Sigmoid colon (tissue), 7 donors: Measurements from ENCODE around the gene ADGB. TPM values are rescaled to one million over a fixed set of nuclear protein-coding genes. Genes with fewer than 3 reads are reported as not detected.

Experiments
- DNase-seq: peaks from one replicate; pipeline ENCODE4 v3.0.0-alpha.2; 2019
- H3K27ac ChIP-seq, 4 donors: fragments of 200-600 bp; sonication (generic); one replicate each; pipeline ENCODE4 v1.5.1; 2016 to 2019; ENCODE audit warnings: mild to moderate bottlenecking in 1 of 4
- H3K27me3 ChIP-seq, 3 donors: fragments of 200-600 bp; sonication (generic); one replicate each; pipeline ENCODE4 v1.5.1; 2019; ENCODE audit warnings: mild to moderate bottlenecking in 1 of 3
- H3K36me3 ChIP-seq, 4 donors: fragments of 200-600 bp; sonication (generic); one replicate each; pipeline ENCODE4 v1.5.1; 2016 to 2019
- H3K4me1 ChIP-seq, 4 donors: fragments of 200-600 bp; sonication (generic); one replicate each; pipeline ENCODE4 v1.5.1; 2017 to 2019
- H3K4me3 ChIP-seq, 4 donors: fragments of 200-600 bp; sonication (generic); one replicate each; pipeline ENCODE4 v1.5.1; 2017 to 2019; ENCODE audit warnings: mild to moderate bottlenecking in 2 of 4, moderate library complexity in 1 of 4
- H3K9me3 ChIP-seq, 4 donors: fragments of 200-600 bp in 3 of 4; sonication (generic) in 3 of 4; one replicate each; pipeline versions ENCODE4 v1.5.1 to v1.6.1; 2013 to 2019
- EP300 ChIP-seq, 4 donors: sonication (generic); formaldehyde crosslinking; IDR thresholded peaks; one replicate each; pipeline ENCODE4 v1.6.1; 2017; ENCODE audit warnings: antibody characterized with exemption in 4 of 4
- POLR2A ChIP-seq, 2 donors: fragments of 450-650 bp; IDR thresholded peaks; one replicate each; pipeline ENCODE4 v1.6.1; 2016; ENCODE audit warnings: antibody characterized with exemption in 2 of 2, mild to moderate bottlenecking in 2 of 2, moderate library complexity in 2 of 2
- POLR2AphosphoS5 ChIP-seq, 4 donors: sonication (generic); formaldehyde crosslinking; IDR thresholded peaks; one replicate each; pipeline ENCODE4 v1.6.1; 2017; ENCODE audit warnings: antibody characterized with exemption in 4 of 4
- WGBS, 2 donors: extraction: QIAGEN DNeasy Blood & Tissue Kit; methylation state at CpG; one replicate each; pipeline ENCODE4 v1.1.7; 2013; 5-methylcytosine and 5-hydroxymethylcytosine counted together
- intact Hi-C: fragments of 100-400 bp; cut with DNase I; formaldehyde crosslinking; loops from one replicate; pipeline ENCODE4 v1.15.1; 2023
- polyA plus RNA-seq, 3 donors: library from polyadenylated mRNA; stranded (reverse); fragments of 200-250 nt; gene quantifications; one replicate each; pipeline ENCODE4 v1.2.3, GENCODE V29; 2013
- total RNA-seq, 4 donors: library from RNA; depleted of rRNA; stranded (reverse); fragments of >200 nt; gene quantifications; one replicate each; pipeline ENCODE4 v1.1.0, GENCODE V29; 2016
- TF ChIP-seq, protein P1 (sequence below), 4 experiments: fragments of 450-650 bp in 3 of 4; fragments of 200-600 bp in 1 of 4; IDR thresholded peaks; one replicate each; pipeline ENCODE4 v1.5.1; 2016 to 2019; ENCODE audit warnings: antibody characterized with exemption in 4 of 4, mild to moderate bottlenecking in 3 of 4, moderate library complexity in 2 of 4
- donor health status: healthy with polysubstance abuse.
- donor health status: Bipolar disorder and iron deficiency.
- donor health status: healthy.

The ADGB gene
- total and polyA plus RNA-seq, 7 donors: 0.13 to 0.55 TPM; not detected in 5

DNA sequence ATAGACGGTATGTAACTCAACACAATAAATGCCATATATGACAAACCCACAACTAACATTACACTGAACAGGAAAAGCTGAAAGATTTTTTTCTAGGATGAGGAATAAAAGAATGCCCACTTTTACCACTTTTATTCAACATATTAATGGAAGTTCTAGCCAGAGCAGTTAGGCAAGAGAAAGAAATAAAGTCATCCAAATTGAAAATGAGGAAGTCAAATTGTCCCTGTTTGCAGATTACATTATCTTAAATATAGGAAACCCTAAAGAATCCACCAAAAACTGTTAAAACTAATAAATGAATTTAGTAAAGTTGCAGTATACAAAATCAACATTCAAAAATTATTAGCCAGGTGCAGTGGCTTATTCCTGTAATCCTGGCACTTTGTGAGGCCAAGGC is 24.6 kb upstream of the ADGB start:
- H3K4me3 ChIP-seq: no peak overlapping the region
- H3K9me3 ChIP-seq: peaks cover 0 to 8% (median 2%) of the 10 kb centered on the region in 4 donors
- WGBS, 2 donors: 92 to 97% methylated on average over 1 of the region's 1 CpG
- TF ChIP-seq, protein P1, sequence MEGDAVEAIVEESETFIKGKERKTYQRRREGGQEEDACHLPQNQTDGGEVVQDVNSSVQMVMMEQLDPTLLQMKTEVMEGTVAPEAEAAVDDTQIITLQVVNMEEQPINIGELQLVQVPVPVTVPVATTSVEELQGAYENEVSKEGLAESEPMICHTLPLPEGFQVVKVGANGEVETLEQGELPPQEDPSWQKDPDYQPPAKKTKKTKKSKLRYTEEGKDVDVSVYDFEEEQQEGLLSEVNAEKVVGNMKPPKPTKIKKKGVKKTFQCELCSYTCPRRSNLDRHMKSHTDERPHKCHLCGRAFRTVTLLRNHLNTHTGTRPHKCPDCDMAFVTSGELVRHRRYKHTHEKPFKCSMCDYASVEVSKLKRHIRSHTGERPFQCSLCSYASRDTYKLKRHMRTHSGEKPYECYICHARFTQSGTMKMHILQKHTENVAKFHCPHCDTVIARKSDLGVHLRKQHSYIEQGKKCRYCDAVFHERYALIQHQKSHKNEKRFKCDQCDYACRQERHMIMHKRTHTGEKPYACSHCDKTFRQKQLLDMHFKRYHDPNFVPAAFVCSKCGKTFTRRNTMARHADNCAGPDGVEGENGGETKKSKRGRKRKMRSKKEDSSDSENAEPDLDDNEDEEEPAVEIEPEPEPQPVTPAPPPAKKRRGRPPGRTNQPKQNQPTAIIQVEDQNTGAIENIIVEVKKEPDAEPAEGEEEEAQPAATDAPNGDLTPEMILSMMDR (IDR thresholded peaks at IDR 0.05): no peak
- no peak for TF ChIP-seq POLR2A (IDR thresholded peaks at IDR 0.05)
- no peak for TF ChIP-seq EP300 (IDR thresholded peaks at IDR 0.05)
- TF ChIP-seq POLR2AphosphoS5 (IDR thresholded peaks at IDR 0.05): no peak
- H3K27me3 ChIP-seq: no peaks in the 10 kb centered on the region
- intact Hi-C loops: no loop called here
- no peak for DNase-seq
- no peaks in the 10 kb centered on the region for H3K4me1 ChIP-seq
- no peaks in the 10 kb centered on the region for H3K36me3 ChIP-seq
- no peak overlapping the region for H3K27ac ChIP-seq

- intact Hi-C loops: no loop called here
- no peaks in the 10 kb centered on the region for H3K36me3 ChIP-seq
- H3K9me3 ChIP-seq: peaks cover 0 to 4% (median under 1%) of the 10 kb centered on the region in 4 donors
- H3K27me3 ChIP-seq: no peaks in the 10 kb centered on the region
- no peak overlapping the region for H3K4me3 ChIP-seq
- TF ChIP-seq, protein P1 (IDR thresholded peaks at IDR 0.05): no peak
- TF ChIP-seq EP300 (IDR thresholded peaks at IDR 0.05) (no peak), POLR2AphosphoS5 (IDR thresholded peaks at IDR 0.05) (no peak), POLR2A (IDR thresholded peaks at IDR 0.05) (no peak)
- no peaks in the 10 kb centered on the region for H3K4me1 ChIP-seq
- no peak for DNase-seq
- H3K27ac ChIP-seq: no peak overlapping the region
Measured at GRCh38 chr6:146578054-146578453, 20.7 kb upstream of the ADGB start.

GRCh38 chr6:146581968-146582367 is 16.8 kb upstream of the ADGB start:
- H3K36me3 ChIP-seq: no peaks in the 10 kb centered on the region
- H3K27ac ChIP-seq: no peak overlapping the region
- intact Hi-C loops: no loop called here
- H3K4me3 ChIP-seq: no peak overlapping the region
- no peak for DNase-seq
- WGBS, 2 donors: 81 to 93% methylated on average over 1 of the region's 1 CpG
- H3K4me1 ChIP-seq: no peaks in the 10 kb centered on the region
- no peaks in the 10 kb centered on the region for H3K9me3 ChIP-seq
- no peak for TF ChIP-seq POLR2A (IDR thresholded peaks at IDR 0.05)
- TF ChIP-seq, protein P1 (IDR thresholded peaks at IDR 0.05): no peak
- no peak for TF ChIP-seq POLR2AphosphoS5 (IDR thresholded peaks at IDR 0.05)
- no peaks in the 10 kb centered on the region for H3K27me3 ChIP-seq

DNA sequence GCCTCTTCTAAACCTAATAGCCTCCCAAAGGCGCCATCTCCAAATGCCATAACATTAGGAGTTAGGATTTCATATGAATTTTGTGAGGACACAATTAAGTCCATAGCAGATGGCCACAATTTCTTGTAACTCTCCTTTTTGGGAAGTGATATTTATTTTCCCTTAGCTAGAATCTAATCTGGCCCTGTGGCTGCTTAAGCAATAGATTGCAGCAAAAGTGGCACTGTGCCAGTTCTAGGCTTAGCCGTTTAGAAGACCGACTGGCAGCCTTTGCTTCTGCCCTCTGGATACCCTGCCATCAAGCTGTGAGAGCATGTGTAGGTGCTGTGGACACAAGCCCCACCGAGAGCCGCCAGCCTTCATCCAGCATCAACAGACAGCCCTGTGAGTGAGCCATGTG is 15.9 kb upstream of the ADGB start:
- Histone ChIP-seq H3K27ac (no peak overlapping the region), H3K4me3 (no peak overlapping the region), H3K36me3 (no peaks in the 10 kb centered on the region), H3K4me1 (no peaks in the 10 kb centered on the region), H3K27me3 (no peaks in the 10 kb centered on the region), H3K9me3 (no peaks in the 10 kb centered on the region)
- DNase-seq: peak; percentile 77
- 76 to 80% methylated on average over 5 of the region's 5 CpGs for WGBS, 2 donors
- TF ChIP-seq EP300 (IDR thresholded peaks at IDR 0.05): no peak
- TF ChIP-seq POLR2A (IDR thresholded peaks at IDR 0.05): no peak
- TF ChIP-seq, protein P1 (IDR thresholded peaks at IDR 0.05): no peak
- TF ChIP-seq POLR2AphosphoS5 (IDR thresholded peaks at IDR 0.05): no peak
- intact Hi-C loops: no loop called here

GRCh38 chr6:146583966-146584365 is 14.8 kb upstream of the ADGB start:
- WGBS, 2 donors: 76 to 79% methylated on average over 1 of the region's 1 CpG
- no peak overlapping the region for H3K4me3 ChIP-seq
- H3K27me3 ChIP-seq: no peaks in the 10 kb centered on the region
- no peak overlapping the region for H3K27ac ChIP-seq
- TF ChIP-seq POLR2AphosphoS5 (IDR thresholded peaks at IDR 0.05): no peak
- no peak for DNase-seq
- no peaks in the 10 kb centered on the region for H3K9me3 ChIP-seq
- intact Hi-C loops: no loop called here
- no peaks in the 10 kb centered on the region for H3K36me3 ChIP-seq
- H3K4me1 ChIP-seq: no peaks in the 10 kb centered on the region
